Measurements from ENCODE around the gene FN1. TPM values are rescaled to one million over a fixed set of nuclear protein-coding genes. Genes with fewer than 3 reads are reported as not detected.

FN1 gene
- total and polyA plus RNA-seq, 2 donors (not counting 3 experiments of a cell fraction or from before 2014, with no cell fraction given) = 3,221 to 3,740 TPM

GRCh38 chr2:215338883-215339679 lies 96.8 kb downstream of the FN1 start:
- H3K9ac ChIP-seq (replicated peaks; ENCODE audit: extremely low read depth, insufficient read depth, low read length) = no peak overlapping the region
- H3K79me2 ChIP-seq (ENCODE audit: control insufficient read depth, insufficient read depth, low read length) = no peaks in the 10 kb centered on the region
- ChIA-PET POLR2A (no interaction called here), CTCF (interaction anchor here (1.4 kb wide), 1 partner anchor 378 kb away, joined by 3 read pairs; no protein-coding TSS in a partner anchor)
- H3K36me3 ChIP-seq (ENCODE audit: control insufficient read depth in 2 of 2, extremely low read depth in 1 of 2, insufficient read depth in 2 of 2, low read length in 2 of 2) = peaks cover 3 to 21% of the 10 kb centered on the region in 2 experiments
- FAIRE-seq = no peak
- H3K4me3 ChIP-seq (replicated peaks in 1 of 3; ENCODE audit: insufficient read depth in 1 of 3, low read depth in 1 of 3, low read length in 3 of 3) = no peak overlapping the region
- no peak overlapping the region for H2AFZ ChIP-seq (ENCODE audit: low read depth, low read length)
- H3K27me3 ChIP-seq (ENCODE audit: control insufficient read depth in 2 of 2, insufficient read depth in 2 of 2, low read length in 2 of 2) = no peaks in the 10 kb centered on the region
- no peak overlapping the region for H3K4me2 ChIP-seq (ENCODE audit: insufficient read depth, low read length)
- dilution Hi-C loops (cut with MboI; ENCODE audit: extremely low pct_ligation_motif_present, low sequenced_read_pairs) (no loop called here), intact Hi-C loops (cut with micrococcal nuclease) (no loop called here)
- no TSS peak for BruUV-seq (replicated peaks)
- no peaks in the 10 kb centered on the region for H3K9me3 ChIP-seq (replicated peaks; ENCODE audit: control insufficient read depth, insufficient read depth, low read length)
- no peaks in the 10 kb centered on the region for H3K9me1 ChIP-seq (replicated peaks; ENCODE audit: control insufficient read depth, extremely low read depth, insufficient read depth, low read length)
- no peak for DNase-seq (ENCODE audit: low read depth, low spot score)
- no peak overlapping the region for H3K27ac ChIP-seq (ENCODE audit: insufficient read depth, low read depth, low read length)
- TF ChIP-seq POLR2A (IDR thresholded peaks at IDR 0.05; ENCODE audit: low read depth, low read length) (no peak), EZH2 (IDR thresholded peaks at IDR 0.05; ENCODE audit: borderline replicate concordance, low read depth, low read length, severe bottlenecking) (no peak), POLR2AphosphoS5 (IDR thresholded peaks at IDR 0.05; ENCODE audit: insufficient read depth, low read depth, low read length) (no peak), CTCF (IDR thresholded peaks at IDR 0.05; ENCODE audit: extremely low read depth in 1 of 2, insufficient read depth in 1 of 2, low read depth in 1 of 2, low read length in 2 of 2) (no peak), JUN (IDR thresholded peaks at IDR 0.05; ENCODE audit: borderline replicate concordance, insufficient read depth, insufficient read length, low read depth) (no peak), MYC (IDR thresholded peaks at IDR 0.05; ENCODE audit: low read depth, low read length) (no peak), FOS (IDR thresholded peaks at IDR 0.05; ENCODE audit: borderline replicate concordance, insufficient read depth, low read length) (no peak), GATA2 (IDR thresholded peaks at IDR 0.05; ENCODE audit: insufficient read depth, insufficient read length, low read depth, low read length) (no peak), MAX (IDR thresholded peaks at IDR 0.05; ENCODE audit: insufficient read depth, insufficient read length) (no peak)
- H4K20me1 ChIP-seq (replicated peaks; ENCODE audit: control insufficient read depth, extremely low read depth, insufficient read depth, low read length) = no peaks in the 10 kb centered on the region
- no peaks in the 10 kb centered on the region for H3K4me1 ChIP-seq (ENCODE audit: control insufficient read depth, extremely low read depth, insufficient read depth, low read length)

All from endothelial cell of umbilical vein (primary cell).